Stimulated activated CD4-positive, alpha-beta T cell treated with anti-CD3 and anti-CD28 coated beads, Interleukin-1b, Interleukin-23, amount 100 ng/mL, for 4 hours (primary cell): ENCODE results near the gene SRPX.
A peak's percentile ranks its signal among the peaks of the same experiment; 100 is the strongest.

Source experiments
- DNase-seq, 2 donors: peaks; one replicate each; pipeline ENCODE4 v3.0.0-alpha.2; 2020; ENCODE audit warnings: low read depth in 2 of 2

SRPX gene

GRCh38 chrX:38211891-38212635 lies 8.6 kb downstream of the SRPX start:
- DNase-seq = no peak

- no peak for DNase-seq
Measured at GRCh38 chrX:38206542-38206941, 14.1 kb downstream of the SRPX start.

- no peak for DNase-seq
Measured at GRCh38 chrX:38206036-38206435, 14.6 kb downstream of the SRPX start.

GRCh38 chrX:38205039-38205438 lies 15.6 kb downstream of the SRPX start:
- DNase-seq = no peak

GRCh38 chrX:38192007-38192810 lies 28.5 kb downstream of the SRPX start:
- DNase-seq = no peak

GRCh38 chrX:38189431-38190250 lies 31.0 kb downstream of the SRPX start:
- DNase-seq = no peak

GRCh38 chrX:38183596-38183995 lies 37.1 kb downstream of the SRPX start:
- no peak for DNase-seq

GRCh38 chrX:38181357-38181756 lies 39.3 kb downstream of the SRPX start:
- DNase-seq = no peak

GRCh38 chrX:38178396-38178795 lies 42.3 kb downstream of the SRPX start:
- no peak for DNase-seq

GRCh38 chrX:38175139-38175538 lies 45.5 kb downstream of the SRPX start:
- no peak for DNase-seq

GRCh38 chrX:38172596-38172995 lies 48.1 kb downstream of the SRPX start:
- no peak for DNase-seq

GRCh38 chrX:38170556-38170955 lies 50.1 kb downstream of the SRPX start:
- DNase-seq = no peak

- peak in 1 of 2 donors; percentile 7 for DNase-seq
Measured at GRCh38 chrX:38166478-38167083, 54.1 kb downstream of the SRPX start.

- no peak for DNase-seq
Measured at GRCh38 chrX:38165023-38165422, 55.6 kb downstream of the SRPX start.

GRCh38 chrX:38163193-38163592 lies 57.5 kb downstream of the SRPX start:
- DNase-seq = no peak

- no peak for DNase-seq
Measured at GRCh38 chrX:38156838-38157237, 63.8 kb downstream of the SRPX start.

GRCh38 chrX:38154818-38155217 lies 65.9 kb downstream of the SRPX start:
- no peak for DNase-seq

- no peak for DNase-seq
Measured at GRCh38 chrX:38154340-38154739, 66.3 kb downstream of the SRPX start.

GRCh38 chrX:38151441-38151840 lies 69.2 kb downstream of the SRPX start:
- DNase-seq = no peak

- no peak for DNase-seq
Measured at GRCh38 chrX:38150993-38151392, 69.7 kb downstream of the SRPX start.

GRCh38 chrX:38149016-38149415 lies 71.7 kb downstream of the SRPX start:
- DNase-seq = no peak

- no peak for DNase-seq
Measured at GRCh38 chrX:38142610-38143009, 78.1 kb downstream of the SRPX start.
